Measurements from ENCODE around the gene CUL3. TPM values are rescaled to one million over a fixed set of nuclear protein-coding genes. Genes with fewer than 3 reads are reported as not detected.

CUL3 gene
- total RNA-seq (2021), result 108 and 114 TPM in 2 replicates
- long read RNA-seq, full-length matches to known transcripts, result 7 of 19 reads
- long read RNA-seq, partial matches to known transcripts, result 12 of 19 reads
- long read RNA-seq, other reads (novel, unspliced or antisense), result 0 of 19 reads

DNA sequence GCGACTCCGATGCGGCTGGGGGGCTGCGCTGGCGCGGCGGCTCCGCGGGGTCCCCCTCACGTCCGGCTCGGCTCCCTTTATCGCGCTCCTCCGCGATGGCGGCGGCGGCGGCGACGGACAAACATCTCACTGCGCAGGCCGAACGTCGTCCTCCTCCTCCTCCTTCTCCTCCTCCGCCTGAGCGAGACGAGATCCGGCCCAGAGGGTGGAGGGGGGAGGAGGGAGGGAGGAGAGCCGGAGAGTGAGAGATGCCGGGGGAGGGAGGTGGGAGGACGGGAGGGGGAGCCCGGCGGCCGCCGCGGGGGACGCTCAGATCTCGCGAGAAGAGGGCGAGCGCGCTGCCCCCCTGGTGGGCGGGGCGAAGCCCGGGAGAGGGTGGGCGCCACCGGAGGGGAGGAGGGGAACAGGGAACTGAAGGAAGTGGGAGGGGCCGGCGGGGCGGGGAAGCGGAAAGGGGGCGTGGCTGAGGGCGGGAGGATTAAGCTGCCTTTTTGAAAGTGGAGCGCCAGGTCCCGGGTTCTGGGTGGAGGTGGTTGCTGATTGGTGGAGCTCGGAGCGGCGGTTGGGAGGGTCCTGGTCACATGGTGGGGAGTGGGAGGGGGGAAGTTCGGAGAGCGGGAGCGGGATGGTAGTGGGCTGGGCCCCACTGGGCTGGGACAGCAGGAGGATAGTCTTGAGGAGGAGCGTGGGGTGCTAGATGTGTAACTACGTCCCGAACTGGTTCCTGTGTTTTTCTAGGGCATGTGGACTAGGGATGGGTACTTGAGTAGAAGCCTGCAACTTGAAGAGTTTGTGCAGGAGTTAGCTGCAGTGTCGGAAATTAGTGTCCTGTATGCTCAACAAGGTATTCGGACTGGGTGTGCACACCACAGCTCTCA is at the start of gene CUL3:
TSS of gene CUL3 (minus strand) at position 153 of the 878 bp plus-strand sequence. CDS start 354 bp downstream, outside the sequence.
- peak within 1 kb of the TSS; percentile 91 to 98 (median 97) for H3K27ac Mint-ChIP-seq
- WGBS (ENCODE audit: extremely low coverage, insufficient read length, low lambda C conversion rate), result no CpG with 5 or more reads among the region's 68 CpGs

More for the DNA sequence above, at the start of gene CUL3:
- no peak within 1 kb of the TSS for H3K56ac ChIP-seq (ENCODE audit: insufficient read length, low read depth, low read length)
- no peak within 1 kb of the TSS for H2BK12ac ChIP-seq (ENCODE audit: insufficient read length, low read depth, low read length)
- Mint-ChIP-seq H3K27me3 (ENCODE audit: low read depth) (no peaks in the 10 kb centered on the region), H3K4me1 (peaks cover 31 to 35% of the 10 kb centered on the region in 2 experiments), H3K4me3 (peak within 1 kb of the TSS; percentile 96 to 99), H3K9me3 (no peaks in the 10 kb centered on the region), H3K36me3 (ENCODE audit: insufficient read depth in 1 of 3, low read depth in 3 of 3) (peaks cover 6 to 15% (median 9%) of the 10 kb centered on the region in 3 experiments; a peak in 6 of 7 replicates)
- H3K9ac ChIP-seq (ENCODE audit: extremely low read depth, insufficient read length, low read length), result peak within 1 kb of the TSS; percentile 83
- H3K4me2 ChIP-seq (ENCODE audit: insufficient read depth, insufficient read length, low read length), result peak within 1 kb of the TSS; percentile 80
- H3K79me2 ChIP-seq (ENCODE audit: insufficient read depth, low read length), result peaks cover 29% of the 10 kb centered on the region
- H2AFZ ChIP-seq (ENCODE audit: low read length), result no peak within 1 kb of the TSS
- H3K27ac ChIP-seq (ENCODE audit: insufficient read length, low read depth, low read length), result no peak within 1 kb of the TSS
- H3K4me1 ChIP-seq (ENCODE audit: insufficient read depth, low read length), result peaks cover 4% of the 10 kb centered on the region; the same call in 1 of the 2 replicates
- no peaks in the 10 kb centered on the region for H3K9me3 ChIP-seq (ENCODE audit: control insufficient read depth, low read depth, low read length)
- no peak within 1 kb of the TSS for H3K23ac ChIP-seq (ENCODE audit: insufficient read length, low read depth, low read length)
- peaks cover 5% of the 10 kb centered on the region for H3K23me2 ChIP-seq (ENCODE audit: insufficient read length, low read depth, low read length, poor library complexity, severe bottlenecking)
- peaks cover 2% of the 10 kb centered on the region for H3K79me1 ChIP-seq (ENCODE audit: insufficient read depth, low read depth, low read length, poor library complexity, severe bottlenecking)
- no peak within 1 kb of the TSS for H2BK15ac ChIP-seq (ENCODE audit: low read depth, low read length)
- TF ChIP-seq, protein P1, sequence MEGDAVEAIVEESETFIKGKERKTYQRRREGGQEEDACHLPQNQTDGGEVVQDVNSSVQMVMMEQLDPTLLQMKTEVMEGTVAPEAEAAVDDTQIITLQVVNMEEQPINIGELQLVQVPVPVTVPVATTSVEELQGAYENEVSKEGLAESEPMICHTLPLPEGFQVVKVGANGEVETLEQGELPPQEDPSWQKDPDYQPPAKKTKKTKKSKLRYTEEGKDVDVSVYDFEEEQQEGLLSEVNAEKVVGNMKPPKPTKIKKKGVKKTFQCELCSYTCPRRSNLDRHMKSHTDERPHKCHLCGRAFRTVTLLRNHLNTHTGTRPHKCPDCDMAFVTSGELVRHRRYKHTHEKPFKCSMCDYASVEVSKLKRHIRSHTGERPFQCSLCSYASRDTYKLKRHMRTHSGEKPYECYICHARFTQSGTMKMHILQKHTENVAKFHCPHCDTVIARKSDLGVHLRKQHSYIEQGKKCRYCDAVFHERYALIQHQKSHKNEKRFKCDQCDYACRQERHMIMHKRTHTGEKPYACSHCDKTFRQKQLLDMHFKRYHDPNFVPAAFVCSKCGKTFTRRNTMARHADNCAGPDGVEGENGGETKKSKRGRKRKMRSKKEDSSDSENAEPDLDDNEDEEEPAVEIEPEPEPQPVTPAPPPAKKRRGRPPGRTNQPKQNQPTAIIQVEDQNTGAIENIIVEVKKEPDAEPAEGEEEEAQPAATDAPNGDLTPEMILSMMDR (conservative IDR thresholded peaks at IDR 0.05), result no peak
- no peak within 1 kb of the TSS for H3K4ac ChIP-seq (ENCODE audit: low read depth, low read length)
- H3K27me3 ChIP-seq (ENCODE audit: insufficient read depth, low read length), result no peaks in the 10 kb centered on the region
- no peak within 1 kb of the TSS for H4K8ac ChIP-seq (replicated peaks; ENCODE audit: insufficient read length, low read depth, low read length)
- H4K20me1 ChIP-seq (ENCODE audit: control insufficient read depth, insufficient read depth, insufficient read length), result no peaks in the 10 kb centered on the region
- no peak within 1 kb of the TSS for H4K5ac ChIP-seq (ENCODE audit: insufficient read length, low read depth, low read length)
- H2AK5ac ChIP-seq (ENCODE audit: insufficient read length, low read length), result no peak within 1 kb of the TSS
- H3K14ac ChIP-seq (ENCODE audit: insufficient read depth, low read length), result peak within 1 kb of the TSS; percentile 91
- H2BK5ac ChIP-seq (ENCODE audit: insufficient read length, low read length), result no peak within 1 kb of the TSS
- H3K18ac ChIP-seq (ENCODE audit: insufficient read length, low read depth, low read length), result peak within 1 kb of the TSS; percentile 85
- DNase-seq, result peak; percentile 99
- no peak within 1 kb of the TSS for H2BK120ac ChIP-seq (ENCODE audit: low read depth, low read length, poor library complexity, severe bottlenecking)
- no peak within 1 kb of the TSS for H2BK20ac ChIP-seq (ENCODE audit: low read depth, low read length, poor library complexity, severe bottlenecking)
- H4K91ac ChIP-seq (ENCODE audit: insufficient read length, low read depth, low read length), result no peak within 1 kb of the TSS
- no peak within 1 kb of the TSS for H3T11ph ChIP-seq (ENCODE audit: low read length)

Measured in H9 (cell line).